HepG2 (cell line): ENCODE measurements around the gene TMEM225B. TPM values are rescaled to one million over a fixed set of nuclear protein-coding genes. Genes with fewer than 3 reads are reported as not detected.

Experiments used
- CBFB ChIP-seq: sonication (generic); formaldehyde crosslinking; IDR thresholded peaks from 2 replicates; pipeline ENCODE4 v1.4.0; 2020; ENCODE audit warnings: missing genetic modification reagents
- FOXM1 ChIP-seq: sonication (generic); formaldehyde crosslinking; IDR thresholded peaks from 2 replicates; pipeline ENCODE4 v1.5.0; 2020; ENCODE audit warnings: missing genetic modification reagents
- IKZF1 ChIP-seq: fragments of 450-650 bp; IDR thresholded peaks from 2 replicates; pipeline ENCODE4 v1.7.1; 2016
- MBD4 ChIP-seq: IDR thresholded peaks from 2 replicates; pipeline ENCODE4 v1.6.1; 2012; ENCODE audit warnings: low read length, inconsistent platforms, borderline replicate concordance
- MZF1 ChIP-seq: sonication (generic); formaldehyde crosslinking; IDR thresholded peaks from 2 replicates; pipeline ENCODE4 v1.8.1; 2023; ENCODE audit warnings: mild to moderate bottlenecking, missing genetic modification reagents, borderline replicate concordance
- PCBP1 ChIP-seq: fragments of 200-400 bp; formaldehyde crosslinking; IDR thresholded peaks from 2 replicates; pipeline ENCODE4 v1.6.1; 2017; ENCODE audit warnings: mild to moderate bottlenecking, low read depth, low read length, borderline replicate concordance
- RAD51 ChIP-seq: fragments of 450-650 bp; IDR thresholded peaks from 2 replicates; pipeline ENCODE4 v1.6.1; 2016; ENCODE audit warnings: borderline replicate concordance
- STAG1 ChIP-seq: sonication (generic); formaldehyde crosslinking; IDR thresholded peaks from 2 replicates; pipeline ENCODE4 v1.4.0; 2020; ENCODE audit warnings: missing genetic modification reagents
- XBP1 ChIP-seq: sonication (generic); formaldehyde crosslinking; IDR thresholded peaks from 2 replicates; pipeline ENCODE4 v1.5.0; 2020; ENCODE audit warnings: missing genetic modification reagents
- ZNF775 ChIP-seq: sonication (generic); formaldehyde crosslinking; IDR thresholded peaks from 2 replicates; pipeline ENCODE4 v1.4.0; 2020; ENCODE audit warnings: missing genetic modification reagents, mild to moderate bottlenecking, moderate library complexity, borderline replicate concordance
- polyA plus RNA-seq, 8 experiments: library from polyadenylated mRNA; depleted of rRNA in 3 of 8; stranded (reverse) in 7 of 8; unstranded in 1 of 8; fragments of >200 nt; fragmentation: Illumina TruSeq in 4 of 8; extraction: Trizol in 4 of 8; gene quantifications; 2 replicates each; pipeline versions ENCODE4 v1.2.1 to v1.2.3, GENCODE V29; 2011 to 2016; ENCODE audit warnings: low read depth in 4 of 8, missing spikeins in 1 of 8, mixed read lengths in 1 of 8; ENCODE audit not compliant: insufficient read depth in 1 of 8
- total RNA-seq, 5 experiments: library from RNA; depleted of rRNA; stranded (reverse); fragments of >200 nt; fragmentation: Illumina TruSeq; extraction: Trizol; gene quantifications; 2 replicates each; pipeline ENCODE4 v1.2.3, GENCODE V29; 2016; ENCODE audit warnings: low read depth in 1 of 5
- TF ChIP-seq, protein P1 (sequence below): sonication (generic); formaldehyde crosslinking; IDR thresholded peaks from 2 replicates; pipeline ENCODE4 v1.5.1; 2020; ENCODE audit warnings: mild to moderate bottlenecking, missing genetic modification reagents, borderline replicate concordance
- TF ChIP-seq, protein P2 (sequence below): sonication (generic); formaldehyde crosslinking; IDR thresholded peaks from 2 replicates; pipeline ENCODE4 v1.4.0; 2020; ENCODE audit warnings: missing genetic modification reagents, borderline replicate concordance
- TF ChIP-seq, protein P3 (sequence below): IDR thresholded peaks from 2 replicates; pipeline ENCODE4 v1.6.1; 2012; ENCODE audit warnings: low read depth, low read length, improper control_type of control experiment
- TF ChIP-seq, protein P4 (sequence below): sonication (generic); formaldehyde crosslinking; IDR thresholded peaks from 2 replicates; pipeline ENCODE4; 2020; ENCODE audit warnings: missing genetic modification reagents, mild to moderate bottlenecking, borderline replicate concordance

Gene TMEM225B
- total and polyA plus RNA-seq, 2 of the 13 experiments (the other 11 are each of a cell fraction or from before 2014, with no cell fraction given) = 0.78 to 0.95 TPM

DNA sequence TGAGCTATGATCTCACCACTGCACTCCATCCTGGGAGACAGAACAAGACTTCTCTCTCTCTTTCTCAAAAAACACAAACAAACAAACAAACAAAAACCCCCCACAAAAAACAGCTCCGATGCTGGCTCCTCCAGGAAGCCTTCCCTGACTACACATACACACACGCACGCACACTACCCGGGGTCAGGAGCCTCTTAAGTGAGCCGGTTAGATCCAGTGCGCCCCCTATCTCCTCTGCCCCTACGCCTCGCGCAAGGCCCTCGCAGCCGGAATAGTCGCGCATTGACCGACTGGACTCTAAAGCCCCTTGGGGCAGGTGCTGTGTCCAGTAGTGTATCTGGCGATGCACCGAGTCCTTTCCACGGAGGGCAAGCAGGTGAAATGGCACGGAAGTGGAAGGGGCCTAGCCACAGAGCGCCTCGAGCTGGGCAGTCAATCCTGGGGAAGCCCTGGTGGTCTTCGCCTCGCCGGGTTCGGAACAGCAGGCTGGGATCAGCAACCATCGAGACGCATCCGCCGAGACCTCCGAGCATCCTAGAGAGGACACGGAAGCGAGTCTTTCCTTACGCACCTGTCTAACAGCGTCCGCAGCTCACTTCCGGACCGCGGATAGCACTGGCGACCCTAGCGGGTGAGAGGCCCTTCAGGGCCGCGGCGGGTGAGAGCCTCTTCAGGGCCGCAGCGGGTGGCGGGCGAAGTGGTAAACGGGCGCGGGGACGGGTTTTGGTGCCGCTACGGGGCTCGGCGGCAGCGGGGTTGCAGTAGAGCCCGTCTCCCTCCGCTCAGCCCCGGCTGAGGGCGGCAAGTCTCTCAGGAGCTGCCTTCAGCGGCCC is 18.5 kb downstream of the TMEM225B start, which contains the start of gene ZSCAN25 (continued):
- TF ChIP-seq, protein P1, sequence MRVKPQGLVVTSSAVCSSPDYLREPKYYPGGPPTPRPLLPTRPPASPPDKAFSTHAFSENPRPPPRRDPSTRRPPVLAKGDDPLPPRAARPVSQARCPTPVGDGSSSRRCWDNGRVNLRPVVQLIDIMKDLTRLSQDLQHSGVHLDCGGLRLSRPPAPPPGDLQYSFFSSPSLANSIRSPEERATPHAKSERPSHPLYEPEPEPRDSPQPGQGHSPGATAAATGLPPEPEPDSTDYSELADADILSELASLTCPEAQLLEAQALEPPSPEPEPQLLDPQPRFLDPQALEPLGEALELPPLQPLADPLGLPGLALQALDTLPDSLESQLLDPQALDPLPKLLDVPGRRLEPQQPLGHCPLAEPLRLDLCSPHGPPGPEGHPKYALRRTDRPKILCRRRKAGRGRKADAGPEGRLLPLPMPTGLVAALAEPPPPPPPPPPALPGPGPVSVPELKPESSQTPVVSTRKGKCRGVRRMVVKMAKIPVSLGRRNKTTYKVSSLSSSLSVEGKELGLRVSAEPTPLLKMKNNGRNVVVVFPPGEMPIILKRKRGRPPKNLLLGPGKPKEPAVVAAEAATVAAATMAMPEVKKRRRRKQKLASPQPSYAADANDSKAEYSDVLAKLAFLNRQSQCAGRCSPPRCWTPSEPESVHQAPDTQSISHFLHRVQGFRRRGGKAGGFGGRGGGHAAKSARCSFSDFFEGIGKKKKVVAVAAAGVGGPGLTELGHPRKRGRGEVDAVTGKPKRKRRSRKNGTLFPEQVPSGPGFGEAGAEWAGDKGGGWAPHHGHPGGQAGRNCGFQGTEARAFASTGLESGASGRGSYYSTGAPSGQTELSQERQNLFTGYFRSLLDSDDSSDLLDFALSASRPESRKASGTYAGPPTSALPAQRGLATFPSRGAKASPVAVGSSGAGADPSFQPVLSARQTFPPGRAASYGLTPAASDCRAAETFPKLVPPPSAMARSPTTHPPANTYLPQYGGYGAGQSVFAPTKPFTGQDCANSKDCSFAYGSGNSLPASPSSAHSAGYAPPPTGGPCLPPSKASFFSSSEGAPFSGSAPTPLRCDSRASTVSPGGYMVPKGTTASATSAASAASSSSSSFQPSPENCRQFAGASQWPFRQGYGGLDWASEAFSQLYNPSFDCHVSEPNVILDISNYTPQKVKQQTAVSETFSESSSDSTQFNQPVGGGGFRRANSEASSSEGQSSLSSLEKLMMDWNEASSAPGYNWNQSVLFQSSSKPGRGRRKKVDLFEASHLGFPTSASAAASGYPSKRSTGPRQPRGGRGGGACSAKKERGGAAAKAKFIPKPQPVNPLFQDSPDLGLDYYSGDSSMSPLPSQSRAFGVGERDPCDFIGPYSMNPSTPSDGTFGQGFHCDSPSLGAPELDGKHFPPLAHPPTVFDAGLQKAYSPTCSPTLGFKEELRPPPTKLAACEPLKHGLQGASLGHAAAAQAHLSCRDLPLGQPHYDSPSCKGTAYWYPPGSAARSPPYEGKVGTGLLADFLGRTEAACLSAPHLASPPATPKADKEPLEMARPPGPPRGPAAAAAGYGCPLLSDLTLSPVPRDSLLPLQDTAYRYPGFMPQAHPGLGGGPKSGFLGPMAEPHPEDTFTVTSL (CRISPR knock-in tag) = peak; percentile 69; the same call in 1 of the 2 replicates
- TF ChIP-seq, protein P2, sequence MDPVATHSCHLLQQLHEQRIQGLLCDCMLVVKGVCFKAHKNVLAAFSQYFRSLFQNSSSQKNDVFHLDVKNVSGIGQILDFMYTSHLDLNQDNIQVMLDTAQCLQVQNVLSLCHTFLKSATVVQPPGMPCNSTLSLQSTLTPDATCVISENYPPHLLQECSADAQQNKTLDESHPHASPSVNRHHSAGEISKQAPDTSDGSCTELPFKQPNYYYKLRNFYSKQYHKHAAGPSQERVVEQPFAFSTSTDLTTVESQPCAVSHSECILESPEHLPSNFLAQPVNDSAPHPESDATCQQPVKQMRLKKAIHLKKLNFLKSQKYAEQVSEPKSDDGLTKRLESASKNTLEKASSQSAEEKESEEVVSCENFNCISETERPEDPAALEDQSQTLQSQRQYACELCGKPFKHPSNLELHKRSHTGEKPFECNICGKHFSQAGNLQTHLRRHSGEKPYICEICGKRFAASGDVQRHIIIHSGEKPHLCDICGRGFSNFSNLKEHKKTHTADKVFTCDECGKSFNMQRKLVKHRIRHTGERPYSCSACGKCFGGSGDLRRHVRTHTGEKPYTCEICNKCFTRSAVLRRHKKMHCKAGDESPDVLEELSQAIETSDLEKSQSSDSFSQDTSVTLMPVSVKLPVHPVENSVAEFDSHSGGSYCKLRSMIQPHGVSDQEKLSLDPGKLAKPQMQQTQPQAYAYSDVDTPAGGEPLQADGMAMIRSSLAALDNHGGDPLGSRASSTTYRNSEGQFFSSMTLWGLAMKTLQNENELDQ (CRISPR knock-in tag) = no peak
- TF ChIP-seq, protein P3, sequence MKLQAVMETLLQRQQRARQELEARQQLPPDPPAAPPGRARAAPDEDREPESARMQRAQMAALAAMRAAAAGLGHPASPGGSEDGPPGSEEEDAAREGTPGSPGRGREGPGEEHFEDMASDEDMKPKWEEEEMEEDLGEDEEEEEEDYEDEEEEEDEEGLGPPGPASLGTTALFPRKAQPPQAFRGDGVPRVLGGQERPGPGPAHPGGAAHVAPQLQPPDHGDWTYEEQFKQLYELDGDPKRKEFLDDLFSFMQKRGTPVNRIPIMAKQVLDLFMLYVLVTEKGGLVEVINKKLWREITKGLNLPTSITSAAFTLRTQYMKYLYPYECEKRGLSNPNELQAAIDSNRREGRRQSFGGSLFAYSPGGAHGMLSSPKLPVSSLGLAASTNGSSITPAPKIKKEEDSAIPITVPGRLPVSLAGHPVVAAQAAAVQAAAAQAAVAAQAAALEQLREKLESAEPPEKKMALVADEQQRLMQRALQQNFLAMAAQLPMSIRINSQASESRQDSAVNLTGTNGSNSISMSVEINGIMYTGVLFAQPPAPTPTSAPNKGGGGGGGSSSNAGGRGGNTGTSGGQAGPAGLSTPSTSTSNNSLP = peak; percentile 51; the same call in 1 of the 2 replicates
- TF ChIP-seq FOXM1 (no peak), IKZF1 (no peak), MBD4 (no peak), PCBP1 (peak; percentile 87; the same call in 1 of the 2 replicates), MZF1 (CRISPR knock-in tag) (0 out of 2 replicates have a peak, but pooled peaks have one; percentile 28), CBFB (peak; percentile 89), STAG1 (CRISPR knock-in tag) (peak; percentile 69), RAD51 (no peak), ZNF775 (CRISPR knock-in tag) (no peak), XBP1 (CRISPR knock-in tag) (peak; percentile 11; the same call in 1 of the 2 replicates)
- TF ChIP-seq, protein P4, sequence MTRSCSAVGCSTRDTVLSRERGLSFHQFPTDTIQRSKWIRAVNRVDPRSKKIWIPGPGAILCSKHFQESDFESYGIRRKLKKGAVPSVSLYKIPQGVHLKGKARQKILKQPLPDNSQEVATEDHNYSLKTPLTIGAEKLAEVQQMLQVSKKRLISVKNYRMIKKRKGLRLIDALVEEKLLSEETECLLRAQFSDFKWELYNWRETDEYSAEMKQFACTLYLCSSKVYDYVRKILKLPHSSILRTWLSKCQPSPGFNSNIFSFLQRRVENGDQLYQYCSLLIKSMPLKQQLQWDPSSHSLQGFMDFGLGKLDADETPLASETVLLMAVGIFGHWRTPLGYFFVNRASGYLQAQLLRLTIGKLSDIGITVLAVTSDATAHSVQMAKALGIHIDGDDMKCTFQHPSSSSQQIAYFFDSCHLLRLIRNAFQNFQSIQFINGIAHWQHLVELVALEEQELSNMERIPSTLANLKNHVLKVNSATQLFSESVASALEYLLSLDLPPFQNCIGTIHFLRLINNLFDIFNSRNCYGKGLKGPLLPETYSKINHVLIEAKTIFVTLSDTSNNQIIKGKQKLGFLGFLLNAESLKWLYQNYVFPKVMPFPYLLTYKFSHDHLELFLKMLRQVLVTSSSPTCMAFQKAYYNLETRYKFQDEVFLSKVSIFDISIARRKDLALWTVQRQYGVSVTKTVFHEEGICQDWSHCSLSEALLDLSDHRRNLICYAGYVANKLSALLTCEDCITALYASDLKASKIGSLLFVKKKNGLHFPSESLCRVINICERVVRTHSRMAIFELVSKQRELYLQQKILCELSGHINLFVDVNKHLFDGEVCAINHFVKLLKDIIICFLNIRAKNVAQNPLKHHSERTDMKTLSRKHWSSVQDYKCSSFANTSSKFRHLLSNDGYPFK (CRISPR knock-in tag) = peak; percentile 90
